HG03060 (cell line): ENCODE results near the gene RANBP1.

Experiments used
- ATAC-seq: cut with Tn5 transposase; IDR thresholded peaks from one replicate; pipeline ENCODE4 v1.9.1; 2021; ENCODE audit warnings: low read depth, moderate number of reproducible peaks; ENCODE audit not compliant: unreplicated experiment

RANBP1 gene

DNA sequence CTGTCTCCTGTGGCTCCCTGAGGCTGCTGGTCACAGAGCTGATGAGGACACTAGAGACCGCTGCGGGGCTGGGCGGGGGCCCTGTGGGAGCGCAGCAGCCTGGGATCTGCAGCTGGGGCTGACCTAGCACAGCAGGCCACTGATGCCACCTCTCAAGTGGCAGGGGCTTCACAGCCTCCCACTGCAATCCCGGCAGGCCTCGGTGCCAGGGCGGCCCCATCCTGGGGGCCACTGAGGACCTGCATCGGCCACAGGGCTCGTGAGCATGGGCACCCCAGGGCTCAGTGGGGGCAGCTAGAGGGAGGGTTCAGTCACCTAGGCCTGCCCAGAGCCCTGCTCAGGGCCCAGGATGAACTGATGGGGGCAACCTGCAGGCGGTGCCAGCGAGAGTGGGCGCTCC lies 49.5 kb downstream of the RANBP1 start:
- no peak for ATAC-seq

DNA sequence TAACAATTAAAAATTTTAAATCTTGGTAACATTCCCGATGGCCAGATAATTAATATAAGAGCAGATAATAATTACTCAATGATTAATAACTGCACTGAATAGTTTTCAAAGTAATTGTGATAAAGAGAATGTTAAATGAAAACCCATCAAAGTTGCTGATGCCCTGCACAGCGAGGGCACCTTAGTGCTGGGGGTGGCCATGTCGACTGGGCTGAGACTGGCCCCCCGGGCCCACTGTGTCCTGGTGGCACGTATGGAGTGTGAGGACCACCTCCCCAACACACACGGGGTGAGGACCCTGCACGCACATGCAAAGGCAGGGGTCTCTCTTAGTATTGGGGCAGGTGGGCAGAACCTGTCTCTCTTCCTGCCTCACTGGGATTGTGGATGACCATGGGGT lies 50.0 kb downstream of the RANBP1 start:
- no peak for ATAC-seq

DNA sequence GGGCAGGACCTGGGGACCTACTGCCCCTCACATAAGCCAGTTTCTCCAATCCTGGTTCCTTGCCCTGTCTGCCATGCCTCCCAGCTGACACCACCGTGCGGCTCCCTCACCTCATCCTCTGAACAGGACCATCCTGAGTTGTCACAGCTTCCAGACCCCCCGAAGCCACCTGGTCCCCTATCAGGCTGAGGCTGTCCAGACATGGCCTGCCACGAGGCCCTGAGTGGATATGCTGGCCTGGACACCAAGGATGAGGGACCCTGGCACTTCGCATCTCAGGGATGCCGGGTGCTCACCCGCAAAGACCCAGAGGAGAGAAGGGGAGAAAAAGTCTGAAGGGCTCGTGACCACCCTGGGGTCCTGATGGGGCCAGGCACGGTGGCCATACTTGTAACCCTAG lies 50.8 kb downstream of the RANBP1 start:
- no peak for ATAC-seq

DNA sequence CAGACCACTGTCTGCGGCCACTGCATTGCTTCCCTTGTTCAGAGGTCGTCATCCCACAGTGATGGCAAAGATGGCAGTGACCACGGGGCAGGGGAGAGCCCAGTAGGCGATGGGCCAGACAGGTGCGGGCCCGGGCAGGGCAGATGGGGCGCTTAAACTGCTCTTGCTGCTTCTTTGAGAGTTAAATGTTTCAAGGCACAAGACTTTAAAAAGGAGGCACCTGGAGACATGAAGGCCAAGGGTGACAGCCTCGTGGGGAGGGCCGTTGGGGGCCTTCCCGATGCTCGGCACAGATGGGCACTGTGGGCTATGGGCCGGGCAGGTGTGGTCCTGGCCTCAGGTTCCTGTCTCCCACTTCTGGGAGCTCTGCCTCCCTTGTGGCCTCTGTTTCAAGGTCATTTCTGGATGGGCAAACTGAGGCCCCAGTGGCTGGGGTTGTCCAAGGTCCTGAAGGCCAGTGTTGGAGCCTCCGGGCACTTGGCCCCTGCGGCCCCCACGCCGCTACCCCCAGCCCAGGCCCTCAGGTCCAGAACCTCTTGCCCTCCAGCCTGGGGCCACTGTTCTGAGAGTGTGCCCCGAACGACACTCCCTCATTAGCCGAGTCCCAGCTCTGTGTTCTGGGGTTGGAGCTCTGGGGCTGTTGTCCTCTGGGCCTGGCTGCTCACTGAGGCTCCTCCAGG lies 51.9 kb downstream of the RANBP1 start:
- ATAC-seq: no peak

DNA sequence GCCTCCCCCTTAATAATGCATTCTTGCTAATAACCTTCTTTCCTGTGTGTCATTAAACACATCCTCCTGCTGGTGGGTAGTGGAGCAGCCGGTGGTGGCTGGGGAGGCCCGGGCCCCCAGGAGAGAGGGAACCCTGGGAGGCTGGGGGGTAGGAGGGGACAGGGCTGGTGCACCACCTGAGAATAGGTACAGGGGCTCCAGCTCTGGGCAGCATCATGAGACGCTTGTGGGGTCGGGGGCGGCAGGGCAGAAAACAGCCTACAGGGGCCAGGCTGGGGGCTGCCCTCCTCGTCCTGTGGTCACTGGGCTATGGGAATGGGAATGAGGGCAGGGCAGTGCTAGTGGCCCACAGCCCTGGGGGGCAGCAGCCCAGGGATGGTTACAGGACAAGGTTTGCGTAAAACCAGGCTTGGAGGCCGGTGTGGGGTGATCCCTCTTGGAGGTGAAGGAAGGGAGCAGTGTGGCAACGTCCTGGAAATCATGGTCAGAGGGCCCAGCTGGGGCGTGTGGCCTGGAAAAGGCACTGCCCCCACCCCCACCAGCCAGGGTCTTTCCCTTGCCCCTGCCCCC lies 53.4 kb downstream of the RANBP1 start:
- ATAC-seq: no peak

DNA sequence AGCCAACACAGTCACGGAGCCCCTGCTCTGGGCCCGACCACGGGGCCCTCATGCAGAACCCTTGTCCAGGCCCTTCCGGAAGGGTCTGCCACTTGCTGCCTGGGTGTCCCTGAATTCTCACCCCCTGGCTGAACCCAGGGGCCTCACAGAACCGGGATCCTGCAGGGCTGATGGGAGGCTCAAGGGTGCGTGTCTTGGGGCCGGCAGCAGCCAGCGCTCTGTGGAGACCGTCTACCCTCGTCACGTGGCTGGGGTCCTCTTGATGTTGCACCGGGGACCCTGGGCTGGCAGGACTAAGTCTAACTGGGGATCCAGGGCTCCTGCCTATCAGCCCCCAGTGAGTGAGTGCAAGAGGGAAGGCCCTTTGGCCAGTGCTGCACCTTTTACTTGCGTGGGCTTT lies 54.3 kb downstream of the RANBP1 start:
- ATAC-seq: no peak

DNA sequence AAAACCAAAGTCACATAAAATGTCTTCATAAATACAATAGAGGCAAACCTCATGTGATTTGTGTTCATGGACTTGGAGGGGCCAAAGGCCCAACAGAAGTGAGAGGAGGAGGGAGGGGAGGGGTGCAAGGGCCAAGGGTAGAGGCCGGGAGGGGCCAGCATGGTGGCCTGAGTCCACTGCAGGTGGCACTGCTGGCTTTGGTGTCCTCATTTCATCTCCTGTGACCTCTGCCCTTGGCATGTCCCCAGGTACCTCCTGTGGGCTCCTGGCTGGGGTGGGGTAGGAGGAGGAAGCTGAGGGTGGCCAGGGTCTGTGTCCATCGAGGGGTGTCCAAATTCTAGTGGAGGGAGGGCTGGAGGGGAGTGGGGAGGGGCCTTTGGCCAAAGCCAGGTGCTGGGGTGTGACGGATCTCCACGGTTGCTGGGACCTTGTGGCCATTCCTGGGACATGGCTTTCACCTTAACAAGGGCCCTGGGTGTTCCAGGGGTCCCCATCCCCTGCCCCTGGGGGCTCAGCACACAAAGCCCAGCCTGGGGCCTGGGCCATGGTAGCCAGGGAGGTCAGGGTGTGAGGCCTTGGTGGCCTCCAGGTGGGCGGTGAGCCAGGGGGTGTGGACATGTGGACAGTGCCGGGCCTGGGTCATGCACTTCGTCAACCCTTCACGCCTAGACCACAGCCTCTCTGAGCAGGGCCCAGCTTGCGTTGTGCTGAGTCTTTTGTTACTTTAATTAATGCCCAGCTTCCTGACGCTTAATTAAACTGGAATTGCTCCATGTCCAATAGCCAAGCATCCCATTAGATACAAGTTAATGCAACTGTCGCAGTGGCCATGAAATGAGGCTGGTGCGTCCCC lies 55.6 kb downstream of the RANBP1 start:
- no peak for ATAC-seq

DNA sequence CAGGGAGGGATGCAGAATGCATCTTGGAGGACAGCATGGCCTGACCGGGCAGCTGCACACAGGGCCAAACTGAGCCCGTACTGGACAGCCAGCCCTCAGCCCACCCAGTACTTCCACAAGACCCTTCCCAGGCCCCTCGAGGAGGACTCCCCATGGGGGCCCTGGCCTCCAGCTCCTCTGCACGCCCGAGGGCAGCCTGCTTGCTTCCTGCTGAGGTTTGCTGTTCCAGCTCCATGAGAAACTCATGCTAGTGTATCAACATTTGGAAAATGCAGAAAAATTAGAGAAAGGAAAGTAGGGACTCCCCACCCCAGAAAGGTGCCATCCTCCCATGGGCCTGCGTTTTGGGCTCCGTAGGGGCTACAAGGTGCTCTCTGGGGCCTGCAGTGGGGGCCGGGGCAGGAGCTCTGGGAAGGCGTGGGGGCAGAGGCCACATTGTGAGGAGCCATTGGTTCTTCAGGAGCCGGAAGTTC lies 56.3 kb downstream of the RANBP1 start:
- ATAC-seq: no peak

DNA sequence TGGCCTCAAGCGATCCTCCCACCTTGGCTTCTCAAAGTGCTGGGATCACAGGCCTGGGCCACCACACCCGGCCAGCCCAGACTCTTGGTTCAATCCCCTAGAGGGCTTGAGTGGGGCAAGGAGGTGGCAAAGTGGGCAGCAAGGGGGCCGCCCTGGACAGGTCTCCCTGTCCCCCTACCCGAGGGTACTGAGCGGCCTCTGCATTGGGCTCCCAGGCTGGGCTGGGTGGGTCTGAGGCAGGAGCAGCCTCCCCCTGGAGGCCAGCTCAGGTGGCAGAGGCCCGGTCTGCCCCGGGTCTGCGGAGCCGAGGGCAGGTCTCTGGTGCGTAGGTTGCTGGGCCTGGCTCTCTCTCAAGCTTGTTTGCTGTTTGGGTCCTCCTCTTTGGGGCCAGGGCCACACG lies 57.3 kb downstream of the RANBP1 start:
- ATAC-seq: no peak

DNA sequence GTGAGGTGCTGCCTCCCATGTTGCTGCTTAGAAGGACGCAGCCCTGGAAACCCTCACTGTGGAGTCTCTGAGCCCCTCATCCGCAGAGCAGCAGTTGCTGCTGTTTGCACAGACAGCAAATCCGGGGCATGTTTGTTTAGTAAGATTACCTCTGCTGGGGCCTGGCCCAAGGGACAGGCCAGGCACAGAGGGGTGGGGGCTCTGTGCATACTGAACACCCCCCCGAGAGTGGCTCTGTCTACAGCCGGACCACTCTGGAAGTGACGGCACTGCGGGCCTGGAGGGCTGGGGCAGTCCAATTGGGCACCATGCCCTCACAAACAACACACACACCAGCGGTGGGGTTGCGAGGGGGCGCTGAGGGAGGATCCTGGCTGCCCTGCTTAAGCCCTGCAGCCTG lies 57.9 kb downstream of the RANBP1 start:
- ATAC-seq: no peak

DNA sequence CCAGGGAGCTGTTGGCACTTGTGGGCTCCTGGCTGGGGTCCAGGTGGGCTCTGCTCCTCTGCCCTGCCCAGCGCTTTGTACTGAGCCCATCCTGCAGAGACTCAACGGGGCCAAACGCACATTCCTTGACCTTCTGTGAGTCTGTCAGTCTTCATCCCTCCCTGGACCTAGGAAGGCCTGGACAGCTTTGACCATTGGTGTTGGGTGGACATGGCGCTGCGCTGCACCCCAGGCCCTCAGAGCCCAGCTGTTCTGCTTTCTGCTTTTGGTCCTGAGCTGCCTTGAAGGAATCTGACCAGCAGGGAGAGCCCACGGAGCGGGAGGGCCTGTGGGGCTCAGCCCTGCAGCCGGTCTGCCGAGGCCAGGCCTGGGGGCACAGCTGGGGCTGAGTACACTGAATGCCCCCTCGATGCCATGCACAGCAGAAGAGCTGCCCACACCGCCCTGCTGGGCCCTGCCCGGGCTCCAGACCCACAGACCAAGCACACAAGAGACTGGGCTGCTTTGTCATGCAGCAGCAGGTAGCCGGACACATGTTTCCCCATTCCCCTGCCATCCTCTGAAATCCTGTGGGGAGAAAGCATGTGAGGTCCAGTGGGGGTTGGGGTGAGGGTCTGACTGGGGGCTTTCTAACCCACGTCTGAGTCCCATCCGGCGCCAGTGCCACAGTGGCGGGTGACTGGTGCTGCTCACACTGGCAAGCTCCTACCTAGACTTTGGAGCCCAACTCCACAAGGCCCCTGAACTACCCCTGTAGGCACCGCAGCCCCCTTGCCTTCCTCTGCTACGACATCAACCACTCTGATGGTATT lies 59.1 kb downstream of the RANBP1 start:
- ATAC-seq: no peak

DNA sequence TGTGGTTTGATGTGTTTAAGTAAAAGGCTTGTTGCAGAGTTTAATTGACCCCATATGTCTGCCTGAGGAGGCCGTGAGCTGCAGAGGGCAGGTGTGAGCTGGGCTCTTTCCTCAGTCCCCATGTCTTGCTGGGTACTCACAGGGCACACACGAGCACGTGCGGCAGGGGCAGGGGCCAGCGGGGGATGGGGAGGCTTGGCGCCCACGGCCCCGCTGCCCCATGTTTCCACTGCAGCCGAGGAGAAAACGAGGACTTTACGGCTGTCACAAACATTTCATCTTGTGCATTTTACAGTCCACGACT lies 59.6 kb downstream of the RANBP1 start:
- ATAC-seq: no peak

DNA sequence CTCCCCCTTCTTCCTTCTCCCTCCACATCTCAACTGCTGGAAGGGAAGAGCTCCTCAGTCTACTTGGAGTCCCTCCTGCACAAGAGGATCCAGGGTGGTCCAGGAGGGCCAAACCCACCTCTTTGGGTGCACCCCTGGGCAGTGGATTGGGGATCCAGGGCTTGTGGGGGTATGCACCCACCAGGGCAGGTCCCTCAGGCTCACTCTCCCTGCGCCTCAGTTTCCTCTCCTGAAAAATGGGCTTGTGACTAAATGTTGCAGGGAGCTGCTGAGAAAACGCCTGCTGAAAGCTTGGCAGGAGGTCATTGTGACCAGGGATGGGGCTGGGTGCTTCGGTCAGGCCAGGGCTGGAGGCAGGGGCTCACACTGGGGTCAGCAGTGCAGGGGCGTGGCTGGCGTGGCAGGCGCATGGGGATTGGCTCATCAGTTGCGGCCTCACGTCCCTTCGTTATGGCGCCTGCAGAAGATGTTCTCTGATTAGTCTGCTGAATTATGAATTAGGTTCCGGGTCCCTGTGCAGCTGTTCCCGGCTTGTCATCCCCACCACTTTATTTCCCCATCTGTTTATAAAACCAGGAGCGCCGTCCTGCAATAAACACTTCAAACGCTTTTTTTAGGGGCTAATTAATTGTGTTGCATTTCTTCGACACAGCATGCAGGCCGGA lies 60.6 kb downstream of the RANBP1 start:
- no peak for ATAC-seq
